B cell (primary cell): ENCODE data around the gene GALNT17. TPM values are rescaled to one million over a fixed set of nuclear protein-coding genes. Genes with fewer than 3 reads are reported as not detected.

Experiments
- ATAC-seq: fragments of 200-7000 bp; cut with Tn5 transposase; one replicate; pipeline ENCODE4 v1.10.0; 2021; ENCODE audit warnings: low read depth, mild to moderate bottlenecking, moderate number of reproducible peaks, moderate library complexity
- CTCF ChIA-PET: fragments of 350-600 bp; sonication (Branson Sonifier 250); formaldehyde crosslinking; loops from one replicate; lab custom pipeline; 2021; ENCODE audit warnings: antibody characterized with exemption, inconsistent platforms; lab: Charles Lee
- POLR2A ChIA-PET: fragments of 350-600 bp; sonication (Branson Sonifier 250); formaldehyde crosslinking; loops from one replicate; lab custom pipeline; 2021; ENCODE audit warnings: antibody characterized with exemption; lab: Charles Lee
- DNase-seq: peaks from one replicate; pipeline ENCODE4 v3.0.0; 2013
- H2AFZ ChIP-seq: 2 replicates; pipeline ENCODE4 v1.6.1; 2012; ENCODE audit warnings: mild to moderate bottlenecking, low read depth, low read length; ENCODE audit not compliant: insufficient read depth, poor library complexity, severe bottlenecking
- H3K27ac ChIP-seq, 2 donors: 1 replicate in 1 of 2; 2 replicates in 1 of 2; pipeline ENCODE4 v1.5.1; 2012 to 2013; ENCODE audit warnings: low read length in 2 of 2, mild to moderate bottlenecking in 2 of 2, moderate library complexity in 1 of 2
- H3K27me3 ChIP-seq, 4 experiments: fragments of 200-600 bp in 1 of 4; sonication (generic) in 1 of 4; replicated peaks in 1 of 4; 1 replicate in 2 of 4; 2 replicates in 2 of 4; pipeline versions ENCODE4 v1.6.1 to v1.7.0; 2013 to 2016; ENCODE audit warnings: low read length in 3 of 4, mild to moderate bottlenecking in 2 of 4, mixed read lengths in 1 of 4, moderate library complexity in 1 of 4; ENCODE audit not compliant: insufficient read depth in 4 of 4, control insufficient read depth in 3 of 4; ENCODE audit errors: control extremely low read depth in 1 of 4
- H3K36me3 ChIP-seq, 2 experiments: replicated peaks in 1 of 2; 1 replicate in 1 of 2; 2 replicates in 1 of 2; pipeline versions ENCODE4 v1.6.1 to v1.7.1; 2013; ENCODE audit warnings: low read length in 1 of 2; ENCODE audit not compliant: insufficient read depth in 2 of 2, control insufficient read depth in 1 of 2; ENCODE audit errors: control extremely low read depth in 1 of 2, extremely low read depth in 1 of 2
- H3K4me1 ChIP-seq, 2 donors: fragments of 200-600 bp in 1 of 2; sonication (generic) in 1 of 2; 1 replicate in 1 of 2; 2 replicates in 1 of 2; pipeline versions ENCODE4 v1.5.1 to v1.6.1; 2013 to 2017; ENCODE audit warnings: low read length in 2 of 2; ENCODE audit not compliant: control insufficient read depth in 2 of 2, insufficient read depth in 2 of 2
- H3K4me2 ChIP-seq: replicated peaks from 2 replicates; pipeline ENCODE3; 2012; ENCODE audit warnings: mild to moderate bottlenecking, low read depth, low read length; ENCODE audit not compliant: poor library complexity, severe bottlenecking
- H3K4me3 ChIP-seq, 5 experiments: fragments of 200-600 bp in 1 of 5; sonication (generic) in 1 of 5; 1 replicate in 3 of 5; 2 replicates in 2 of 5; pipeline versions ENCODE4 v1.5.1 to v1.7.0; 2011 to 2016; ENCODE audit warnings: low read length in 4 of 5, mild to moderate bottlenecking in 4 of 5, low read depth in 2 of 5, control low read depth in 1 of 5, moderate library complexity in 1 of 5; ENCODE audit not compliant: insufficient read depth in 1 of 5; ENCODE audit errors: control extremely low read depth in 1 of 5, extremely low read depth in 1 of 5
- H3K79me2 ChIP-seq: fragments of 200-600 bp; sonication (generic); one replicate; pipeline ENCODE4 v1.6.0; 2016; ENCODE audit warnings: low read length; ENCODE audit not compliant: control insufficient read depth, insufficient read depth
- H3K9ac ChIP-seq: fragments of 200-600 bp; sonication (generic); 2 replicates; pipeline ENCODE4 v1.6.1; 2017; ENCODE audit warnings: mild to moderate bottlenecking, low read length, moderate library complexity
- H3K9me3 ChIP-seq, 3 donors: one replicate each; pipeline versions ENCODE4 v1.6.1 to v1.7.1; 2013; ENCODE audit warnings: low read length in 2 of 3; ENCODE audit not compliant: control insufficient read depth in 2 of 3, insufficient read depth in 1 of 3; ENCODE audit errors: control extremely low read depth in 1 of 3
- H4K20me1 ChIP-seq: 2 replicates; pipeline ENCODE4 v1.6.0; 2012; ENCODE audit warnings: mild to moderate bottlenecking, low read length; ENCODE audit not compliant: insufficient read depth, control insufficient read depth, poor library complexity, severe bottlenecking
- H3K27ac Mint-ChIP-seq: one replicate; pipeline ENCODE4 v1.8.0; 2021; ENCODE audit warnings: mixed read lengths
- H3K27me3 Mint-ChIP-seq: one replicate; pipeline ENCODE4 v1.8.0; 2021; ENCODE audit warnings: mixed read lengths
- H3K4me1 Mint-ChIP-seq: one replicate; pipeline ENCODE4 v1.8.0; 2021; ENCODE audit warnings: mixed read lengths
- H3K4me3 Mint-ChIP-seq: one replicate; pipeline ENCODE4 v1.8.0; 2021; ENCODE audit warnings: mixed read lengths
- H3K9me3 Mint-ChIP-seq: one replicate; pipeline ENCODE4 v1.8.0; 2022; ENCODE audit warnings: mixed read lengths; ENCODE audit not compliant: insufficient read depth
- CTCF ChIP-seq: fragments of 200-600 bp; IDR thresholded peaks from one replicate; pipeline ENCODE4 v1.8.0; 2022; ENCODE audit warnings: antibody characterized with exemption, mild to moderate bottlenecking
- EZH2 ChIP-seq: IDR thresholded peaks from 2 replicates; pipeline ENCODE4 v1.6.1; 2012; ENCODE audit warnings: borderline replicate concordance, low read depth, mild to moderate bottlenecking, moderate library complexity, low read length; ENCODE audit not compliant: insufficient read depth, poor library complexity, severe bottlenecking
- WGBS: methylation state at CpG from one replicate; pipeline ENCODE4 v1.1.5; 2013; ENCODE audit warnings: missing lambda C conversion rate; ENCODE audit not compliant: insufficient coverage; 5-methylcytosine and 5-hydroxymethylcytosine counted together
- intact Hi-C: fragments of 100-400 bp; cut with micrococcal nuclease; formaldehyde crosslinking; loops from one replicate; pipeline ENCODE4 v1.10.0; 2022
- polyA plus RNA-seq: library from polyadenylated mRNA; depleted of rRNA; stranded (reverse); fragments of >200 nt; gene quantifications from 2 replicates; pipeline ENCODE4 v1.2.3, GENCODE V29; 2012
- total RNA-seq, 2 donors: library from RNA; stranded (reverse); fragments of 120-200 nt in 1 of 2; gene quantifications; 1 replicate in 1 of 2; 2 replicates in 1 of 2; pipeline versions ENCODE4 v1.2.3 to v1.2.4, GENCODE V29; 2013 to 2022

Gene GALNT17
- total and polyA plus RNA-seq, 2 donors (not counting 1 experiment from before 2014, with no cell fraction given), result not detected

- ATAC-seq, result no peak
- H2AFZ ChIP-seq, result no peak overlapping the region
- H3K27ac Mint-ChIP-seq, result no peak overlapping the region
- H3K9me3 ChIP-seq, result peaks cover 0 to 17% (median 0%) of the 10 kb centered on the region in 3 donors
- no peaks in the 10 kb centered on the region for H3K27me3 ChIP-seq
- H3K9ac ChIP-seq, result no peak overlapping the region
- no peaks in the 10 kb centered on the region for H3K4me1 Mint-ChIP-seq
- no peak for DNase-seq
- no peak overlapping the region for H3K4me3 Mint-ChIP-seq
- TF ChIP-seq EZH2, result no peak
- TF ChIP-seq CTCF, result no peak
- H3K9me3 Mint-ChIP-seq, result peaks cover 5% of the 10 kb centered on the region
- no peaks in the 10 kb centered on the region for H3K79me2 ChIP-seq
- intact Hi-C loops, result no loop called here
- no peaks in the 10 kb centered on the region for H4K20me1 ChIP-seq
- H3K4me2 ChIP-seq, result no peak overlapping the region
- 100% methylated on average over 2 of the region's 6 CpGs for WGBS
- POLR2A ChIA-PET, result no interaction called here
- H3K27me3 Mint-ChIP-seq, result no peaks in the 10 kb centered on the region
- CTCF ChIA-PET, result no interaction called here
- no peaks in the 10 kb centered on the region for H3K4me1 ChIP-seq
- H3K4me3 ChIP-seq, result no peak overlapping the region
- no peak overlapping the region for H3K27ac ChIP-seq
- H3K36me3 ChIP-seq, result no peaks in the 10 kb centered on the region
These were observed 359.4 kb downstream of the GALNT17 start for GRCh38 chr7:71491336-71491735.

- ChIA-PET POLR2A (no interaction called here), CTCF (no interaction called here)
- no peak overlapping the region for H3K27ac Mint-ChIP-seq
- no peaks in the 10 kb centered on the region for H3K4me1 Mint-ChIP-seq
- H3K9ac ChIP-seq, result no peak overlapping the region
- intact Hi-C loops, result no loop called here
- no peak for ATAC-seq
- H4K20me1 ChIP-seq, result no peaks in the 10 kb centered on the region
- H3K36me3 ChIP-seq, result no peaks in the 10 kb centered on the region
- peaks cover 12% of the 10 kb centered on the region for H3K9me3 Mint-ChIP-seq
- peaks cover 0 to 6% (median 0%) of the 10 kb centered on the region in 3 donors for H3K9me3 ChIP-seq
- H3K27me3 Mint-ChIP-seq, result no peaks in the 10 kb centered on the region
- no peaks in the 10 kb centered on the region for H3K4me1 ChIP-seq
- DNase-seq, result no peak
- no peak overlapping the region for H3K4me3 Mint-ChIP-seq
- no peak overlapping the region for H3K4me3 ChIP-seq
- H3K4me2 ChIP-seq, result no peak overlapping the region
- no peak overlapping the region for H2AFZ ChIP-seq
- no peaks in the 10 kb centered on the region for H3K27me3 ChIP-seq
- TF ChIP-seq EZH2 (no peak), CTCF (no peak)
- 94% methylated on average over 2 of the region's 4 CpGs for WGBS
- no peaks in the 10 kb centered on the region for H3K79me2 ChIP-seq
- no peak overlapping the region for H3K27ac ChIP-seq
These were observed 363.9 kb downstream of the GALNT17 start for GRCh38 chr7:71495828-71496227.
